Chondrocyte (in vitro differentiated cells): ENCODE measurements around the gene LBHD2. TPM values are rescaled to one million over a fixed set of nuclear protein-coding genes. Genes with fewer than 3 reads are reported as not detected.

Experiments
- DNase-seq: peaks from one replicate; pipeline ENCODE4 v3.0.0; 2021; ENCODE audit warnings: mixed read lengths, low spot score
- H3K27ac Mint-ChIP-seq: one replicate; pipeline ENCODE4 v1.8.0; 2021; ENCODE audit warnings: mild to moderate bottlenecking, moderate library complexity, mixed read lengths; ENCODE audit not compliant: unreplicated experiment
- H3K27me3 Mint-ChIP-seq: 2 replicates; pipeline ENCODE4 v1.8.0; 2021; ENCODE audit warnings: low read depth, mixed read lengths
- H3K36me3 Mint-ChIP-seq: 2 replicates; pipeline ENCODE4 v1.8.0; 2021; ENCODE audit warnings: low read depth, mixed read lengths
- H3K4me1 Mint-ChIP-seq: 2 replicates; pipeline ENCODE4 v1.8.0; 2021; ENCODE audit warnings: low read depth, mild to moderate bottlenecking, mixed read lengths
- H3K4me3 Mint-ChIP-seq: one replicate; pipeline ENCODE4 v1.8.0; 2021; ENCODE audit warnings: mild to moderate bottlenecking, moderate library complexity, mixed read lengths; ENCODE audit not compliant: unreplicated experiment
- H3K9me3 Mint-ChIP-seq: 2 replicates; pipeline ENCODE4 v1.8.0; 2021; ENCODE audit warnings: low read depth, mixed read lengths
- CTCF ChIP-seq: fragments of 200-600 bp; sonication (generic); IDR thresholded peaks from 2 replicates; pipeline ENCODE4 v1.5.0; 2021; ENCODE audit warnings: antibody characterized with exemption, mild to moderate bottlenecking, moderate library complexity
- total RNA-seq: library from RNA; stranded (reverse); gene quantifications from 3 replicates; pipeline ENCODE4 v1.2.1, GENCODE V29; 2021

Gene LBHD2
- total RNA-seq, 1 donor from 2014 or later = not detected

DNA sequence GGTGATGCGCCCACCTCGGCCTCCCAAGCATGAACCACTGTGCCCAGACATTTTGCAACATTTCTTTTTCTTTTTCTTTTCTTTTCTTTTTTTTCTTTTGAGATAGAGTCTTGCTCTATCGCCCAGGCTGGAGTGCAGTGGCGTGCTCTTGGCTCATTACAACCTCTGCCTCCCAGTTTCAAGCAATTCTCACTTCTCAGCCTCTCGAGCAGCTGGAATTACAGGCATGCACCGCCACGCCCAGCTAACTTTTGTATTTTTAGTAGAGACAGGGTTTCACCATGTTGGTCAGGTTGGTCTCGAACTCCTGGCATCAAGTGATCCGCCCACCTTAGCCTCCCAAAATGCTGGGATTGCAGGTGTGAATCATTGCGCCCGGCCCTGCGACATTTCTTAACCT is 19.0 kb upstream of the LBHD2 start:
- Mint-ChIP-seq H3K4me3 (no peak overlapping the region), H3K9me3 (no peaks in the 10 kb centered on the region), H3K4me1 (peaks cover 12% of the 10 kb centered on the region), H3K27ac (no peak overlapping the region), H3K27me3 (no peaks in the 10 kb centered on the region), H3K36me3 (peaks cover 2% of the 10 kb centered on the region)
- DNase-seq = no peak
- TF ChIP-seq CTCF = no peak

- Mint-ChIP-seq H3K4me3 (no peak overlapping the region), H3K4me1 (peaks cover 9% of the 10 kb centered on the region), H3K36me3 (no peaks in the 10 kb centered on the region), H3K9me3 (no peaks in the 10 kb centered on the region), H3K27me3 (no peaks in the 10 kb centered on the region), H3K27ac (no peak overlapping the region)
- no peak for DNase-seq
- no peak for TF ChIP-seq CTCF
Observed at GRCh38 chr14:103065861-103066260, 18.1 kb upstream of the LBHD2 start.

DNA sequence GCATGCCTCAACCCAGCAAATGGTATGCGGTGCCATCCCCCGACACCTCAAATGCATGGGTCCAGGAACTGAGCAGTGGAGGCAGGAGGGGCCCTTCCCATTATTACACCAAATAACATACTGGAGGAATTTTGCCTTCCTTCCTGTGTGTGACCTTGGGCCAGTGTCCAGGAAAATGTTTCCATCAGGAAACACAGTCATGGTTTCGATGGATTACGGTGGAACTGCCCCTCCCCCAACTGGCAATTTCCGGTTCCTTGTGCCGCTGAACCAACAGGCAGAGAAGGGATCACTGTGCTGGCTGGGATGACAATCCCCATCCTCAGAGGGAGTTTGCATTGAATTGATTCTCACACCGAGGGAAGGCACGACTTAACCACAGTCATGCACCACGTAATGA is 17.6 kb upstream of the LBHD2 start:
- no peaks in the 10 kb centered on the region for H3K27me3 Mint-ChIP-seq
- DNase-seq = no peak
- H3K36me3 Mint-ChIP-seq = no peaks in the 10 kb centered on the region
- H3K9me3 Mint-ChIP-seq = no peaks in the 10 kb centered on the region
- H3K4me1 Mint-ChIP-seq = peaks cover 9% of the 10 kb centered on the region
- no peak overlapping the region for H3K4me3 Mint-ChIP-seq
- TF ChIP-seq CTCF = no peak
- H3K27ac Mint-ChIP-seq = no peak overlapping the region

GRCh38 chr14:103067231-103067954 is 16.6 kb upstream of the LBHD2 start:
- no peak overlapping the region for H3K4me3 Mint-ChIP-seq
- H3K27me3 Mint-ChIP-seq = no peaks in the 10 kb centered on the region
- H3K9me3 Mint-ChIP-seq = no peaks in the 10 kb centered on the region
- no peaks in the 10 kb centered on the region for H3K36me3 Mint-ChIP-seq
- H3K27ac Mint-ChIP-seq = peak overlapping the region; percentile 63
- TF ChIP-seq CTCF = no peak
- DNase-seq = no peak
- H3K4me1 Mint-ChIP-seq = peaks cover 9% of the 10 kb centered on the region

DNA sequence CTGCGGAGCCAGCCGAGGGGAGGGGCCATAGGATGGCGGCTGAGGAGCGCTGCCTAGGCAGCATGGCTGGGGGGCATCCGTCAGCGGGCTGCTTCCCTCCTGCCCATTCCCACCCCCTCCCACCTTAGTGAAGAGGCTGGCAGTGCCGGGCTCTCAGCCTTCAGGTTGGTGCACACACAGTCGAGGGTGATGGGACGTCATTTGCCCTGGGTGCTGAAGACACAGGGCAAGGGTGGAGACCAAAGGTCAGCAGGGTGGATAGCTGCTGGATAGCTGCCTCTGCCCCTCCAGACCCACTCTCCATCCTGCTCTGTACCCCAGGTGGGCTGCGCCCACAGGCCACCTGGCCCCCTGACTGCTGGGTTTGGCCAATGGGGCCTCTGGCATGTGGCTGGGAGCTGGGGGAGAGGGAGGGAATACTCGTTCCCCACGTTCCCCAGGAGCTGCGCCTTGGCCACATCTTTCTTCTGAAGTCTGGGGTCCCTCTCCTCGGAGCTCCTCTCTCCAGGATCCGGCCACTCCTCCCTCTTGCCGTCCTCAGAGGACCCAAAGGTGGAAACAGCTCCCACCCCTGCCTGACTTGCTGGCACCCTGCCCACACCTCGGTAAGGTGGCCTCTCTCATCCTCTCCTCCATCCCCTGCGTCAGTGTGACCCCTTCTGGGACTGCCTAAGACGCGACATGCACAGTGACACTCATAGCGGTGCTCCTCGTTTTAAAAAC is 15.5 kb upstream of the LBHD2 start:
- DNase-seq = no peak

More for the DNA sequence above, 15.5 kb upstream of the LBHD2 start:
- Mint-ChIP-seq H3K27ac (no peak overlapping the region), H3K9me3 (no peaks in the 10 kb centered on the region), H3K4me3 (no peak overlapping the region), H3K36me3 (no peaks in the 10 kb centered on the region), H3K4me1 (peaks cover 15% of the 10 kb centered on the region), H3K27me3 (no peaks in the 10 kb centered on the region)
- no peak for TF ChIP-seq CTCF
